ENCODE results near the gene CHTF8. TPM values are rescaled to one million over a fixed set of nuclear protein-coding genes. Genes with fewer than 3 reads are reported as not detected.

Gene CHTF8
- total RNA-seq, 1 donor from 2014 or later: 124 TPM

GRCh38 chr16:69106491-69107315 is 25.7 kb downstream of the CHTF8 start:
- peaks cover 41% of the 10 kb centered on the region for H3K27me3 Mint-ChIP-seq
- no peak overlapping the region for H3K27ac Mint-ChIP-seq
- no peaks in the 10 kb centered on the region for H3K9me3 Mint-ChIP-seq
- no peak for DNase-seq
- H3K36me3 Mint-ChIP-seq (ENCODE audit: low read depth): peaks cover 9% of the 10 kb centered on the region
- H3K4me3 Mint-ChIP-seq: peak overlapping the region; percentile 61
- H3K4me1 Mint-ChIP-seq: peaks cover 13% of the 10 kb centered on the region
- intact Hi-C loops (cut with micrococcal nuclease): no loop called here

- Mint-ChIP-seq H3K4me3 (peak within 1 kb of the TSS; percentile 90), H3K27me3 (peaks cover 41% of the 10 kb centered on the region), H3K4me1 (peaks cover 13% of the 10 kb centered on the region), H3K9me3 (no peaks in the 10 kb centered on the region), H3K27ac (peak within 1 kb of the TSS; percentile 58), H3K36me3 (ENCODE audit: low read depth) (peaks cover 9% of the 10 kb centered on the region)
- intact Hi-C loops (cut with micrococcal nuclease): no loop called here
- peak; percentile 81 for DNase-seq
Measured at GRCh38 chr16:69105501-69106361, 26.7 kb downstream of the CHTF8 start, which contains the start of gene HAS3. TSS of gene HAS3 (plus strand) at chr16:69105653. CDS start at chr16:69109396, 3,743 bp downstream.

DNA sequence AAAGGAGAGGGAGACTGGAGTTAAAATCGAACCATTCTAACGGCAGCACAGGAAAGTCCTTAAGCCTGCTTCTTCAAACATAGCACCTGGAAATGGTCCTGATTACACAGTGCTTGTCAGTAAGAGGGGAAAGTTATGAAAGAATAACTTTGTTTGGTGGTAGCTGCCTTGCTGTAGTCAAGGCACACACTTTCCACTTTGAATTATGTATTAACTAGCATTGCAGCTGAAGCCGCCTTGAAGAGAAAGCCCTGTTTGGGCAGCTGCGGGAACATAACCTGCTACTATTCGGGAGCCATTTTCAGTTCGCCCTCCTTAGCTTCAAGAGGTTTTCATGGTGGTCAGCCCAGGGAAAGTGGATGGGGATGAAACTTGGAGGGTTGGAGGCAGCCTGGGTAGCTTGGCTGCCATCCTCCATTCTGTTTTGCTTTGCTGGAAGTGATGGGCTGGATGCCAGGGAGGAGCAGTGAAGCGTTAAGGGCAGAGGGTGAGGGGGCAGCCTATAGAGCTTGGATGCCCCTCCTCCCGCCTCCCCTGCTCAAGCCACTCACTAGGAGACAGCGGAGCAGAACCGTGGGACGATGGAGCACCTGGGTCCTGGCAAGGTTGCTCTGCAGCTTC is 32.2 kb downstream of the CHTF8 start:
- Mint-ChIP-seq H3K4me3 (no peak overlapping the region), H3K4me1 (peaks cover 1% of the 10 kb centered on the region), H3K9me3 (no peaks in the 10 kb centered on the region), H3K36me3 (ENCODE audit: low read depth) (peaks cover under 1% of the 10 kb centered on the region), H3K27me3 (peaks cover 15% of the 10 kb centered on the region), H3K27ac (no peak overlapping the region)
- DNase-seq: no peak
- intact Hi-C loops (cut with micrococcal nuclease): no loop called here

GRCh38 chr16:69095193-69095592 is 37.2 kb downstream of the CHTF8 start:
- Mint-ChIP-seq H3K27me3 (no peaks in the 10 kb centered on the region), H3K4me3 (no peak overlapping the region), H3K27ac (no peak overlapping the region), H3K36me3 (ENCODE audit: low read depth) (no peaks in the 10 kb centered on the region), H3K9me3 (no peaks in the 10 kb centered on the region), H3K4me1 (peaks cover 2% of the 10 kb centered on the region)
- intact Hi-C loops (cut with micrococcal nuclease): no loop called here
- no peak for DNase-seq

DNA sequence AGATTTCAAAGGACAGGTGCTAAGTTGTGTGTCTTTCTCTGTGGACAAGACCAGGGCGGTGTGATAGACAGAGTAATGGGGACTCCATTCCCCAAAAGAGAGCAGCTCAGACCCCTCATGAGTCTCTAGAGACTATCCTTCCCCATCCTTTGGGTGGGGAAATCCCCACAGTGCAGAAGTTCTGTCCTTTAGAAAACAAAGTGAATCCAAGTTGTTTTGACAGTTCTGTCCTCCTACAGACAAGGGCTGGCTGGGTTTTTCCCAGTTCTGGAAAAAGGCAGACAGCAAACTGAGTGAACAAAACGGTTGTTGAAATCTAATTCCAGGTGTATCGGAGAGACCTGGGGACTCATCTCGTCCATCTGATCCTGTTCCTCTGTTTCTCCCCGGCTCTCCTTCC is 37.9 kb downstream of the CHTF8 start:
- no peak overlapping the region for H3K27ac Mint-ChIP-seq
- no peak for DNase-seq
- peaks cover 2% of the 10 kb centered on the region for H3K4me1 Mint-ChIP-seq
- no peaks in the 10 kb centered on the region for H3K9me3 Mint-ChIP-seq
- intact Hi-C loops (cut with micrococcal nuclease): no loop called here
- H3K36me3 Mint-ChIP-seq (ENCODE audit: low read depth): no peaks in the 10 kb centered on the region
- no peak overlapping the region for H3K4me3 Mint-ChIP-seq
- no peaks in the 10 kb centered on the region for H3K27me3 Mint-ChIP-seq

GRCh38 chr16:69093974-69094373 is 38.4 kb downstream of the CHTF8 start:
- no peak overlapping the region for H3K27ac Mint-ChIP-seq
- no peaks in the 10 kb centered on the region for H3K36me3 Mint-ChIP-seq (ENCODE audit: low read depth)
- intact Hi-C loops (cut with micrococcal nuclease): no loop called here
- no peaks in the 10 kb centered on the region for H3K9me3 Mint-ChIP-seq
- H3K27me3 Mint-ChIP-seq: no peaks in the 10 kb centered on the region
- peaks cover 5% of the 10 kb centered on the region for H3K4me1 Mint-ChIP-seq
- no peak overlapping the region for H3K4me3 Mint-ChIP-seq
- DNase-seq: no peak

DNA sequence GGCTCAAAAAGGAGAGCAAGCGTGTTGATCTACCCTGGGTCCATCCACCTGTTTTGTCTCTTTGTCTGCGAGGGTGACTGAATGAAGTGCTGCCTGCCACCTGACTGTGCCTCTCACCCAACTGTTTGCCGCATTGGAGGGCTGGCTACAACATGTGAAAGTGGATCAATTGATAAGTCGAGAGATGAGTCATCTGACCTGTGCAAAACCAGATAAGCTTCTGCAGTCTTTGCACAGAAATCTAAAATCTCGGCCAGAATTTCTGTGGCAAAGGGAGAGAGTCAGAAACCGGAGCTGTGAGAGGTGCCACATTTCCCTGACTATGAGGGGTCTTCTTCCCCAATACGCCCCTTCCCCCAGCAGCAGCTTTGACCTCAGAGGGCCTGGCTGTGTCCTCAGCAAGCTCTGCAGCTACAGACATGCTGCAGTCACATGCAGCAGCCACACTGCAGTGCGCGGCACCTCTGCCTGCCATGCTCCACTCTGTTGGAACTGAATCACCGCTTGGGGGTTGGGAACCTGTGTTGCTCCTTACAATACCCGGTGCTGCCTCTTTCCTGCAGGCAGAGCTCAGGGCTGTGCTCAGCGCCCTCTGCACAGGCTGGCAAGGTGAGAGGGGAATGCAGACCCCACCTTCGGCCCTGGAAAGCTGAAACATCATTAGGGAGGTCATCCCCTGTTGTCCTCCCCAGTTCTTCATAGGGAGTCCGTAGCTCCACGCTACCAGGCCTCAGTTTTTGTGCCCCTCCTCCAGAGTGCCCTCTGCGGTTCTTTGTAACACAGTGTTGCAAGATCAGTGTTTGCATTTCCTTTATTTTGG is 43.1 kb downstream of the CHTF8 start:
- H3K27me3 Mint-ChIP-seq: no peaks in the 10 kb centered on the region
- H3K4me3 Mint-ChIP-seq: no peak overlapping the region
- H3K4me1 Mint-ChIP-seq: peaks cover 14% of the 10 kb centered on the region
- H3K9me3 Mint-ChIP-seq: no peaks in the 10 kb centered on the region
- intact Hi-C loops (cut with micrococcal nuclease): no loop called here
- H3K27ac Mint-ChIP-seq: no peak overlapping the region
- H3K36me3 Mint-ChIP-seq (ENCODE audit: low read depth): peaks cover 5% of the 10 kb centered on the region
- DNase-seq: no peak

GRCh38 chr16:69088684-69089083 is 43.7 kb downstream of the CHTF8 start:
- peak overlapping the region; percentile 34 for H3K27ac Mint-ChIP-seq
- DNase-seq: no peak
- intact Hi-C loops (cut with micrococcal nuclease): no loop called here
- H3K9me3 Mint-ChIP-seq: no peaks in the 10 kb centered on the region
- no peak overlapping the region for H3K4me3 Mint-ChIP-seq
- H3K4me1 Mint-ChIP-seq: peaks cover 13% of the 10 kb centered on the region
- no peaks in the 10 kb centered on the region for H3K27me3 Mint-ChIP-seq
- peaks cover 5% of the 10 kb centered on the region for H3K36me3 Mint-ChIP-seq (ENCODE audit: low read depth)

DNA sequence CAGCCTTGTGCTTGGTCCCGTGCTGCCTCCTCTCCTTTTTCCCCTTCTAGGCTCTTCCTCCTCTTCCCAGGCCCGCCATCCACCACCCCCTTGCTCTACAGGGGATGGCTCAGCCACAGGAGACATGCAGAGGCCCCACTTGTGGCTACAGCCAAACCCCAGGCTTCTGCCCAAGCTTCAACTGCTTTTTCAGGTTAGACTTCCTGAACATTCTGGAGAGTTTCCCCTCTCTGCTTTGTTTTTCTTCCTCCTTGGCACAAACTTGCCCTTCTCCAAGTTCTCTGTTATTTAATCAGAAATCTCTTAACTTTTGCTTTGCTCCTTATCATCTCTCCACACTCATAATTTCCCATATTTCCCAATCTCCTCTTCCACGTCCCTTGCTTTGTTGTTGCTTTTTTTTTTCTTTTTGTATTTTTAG is 45.2 kb downstream of the CHTF8 start:
- no peak for DNase-seq
- intact Hi-C loops (cut with micrococcal nuclease): no loop called here
- H3K36me3 Mint-ChIP-seq (ENCODE audit: low read depth): peaks cover 5% of the 10 kb centered on the region
- H3K9me3 Mint-ChIP-seq: no peaks in the 10 kb centered on the region
- peaks cover 13% of the 10 kb centered on the region for H3K4me1 Mint-ChIP-seq
- no peak overlapping the region for H3K4me3 Mint-ChIP-seq
- no peaks in the 10 kb centered on the region for H3K27me3 Mint-ChIP-seq
- H3K27ac Mint-ChIP-seq: no peak overlapping the region

DNA sequence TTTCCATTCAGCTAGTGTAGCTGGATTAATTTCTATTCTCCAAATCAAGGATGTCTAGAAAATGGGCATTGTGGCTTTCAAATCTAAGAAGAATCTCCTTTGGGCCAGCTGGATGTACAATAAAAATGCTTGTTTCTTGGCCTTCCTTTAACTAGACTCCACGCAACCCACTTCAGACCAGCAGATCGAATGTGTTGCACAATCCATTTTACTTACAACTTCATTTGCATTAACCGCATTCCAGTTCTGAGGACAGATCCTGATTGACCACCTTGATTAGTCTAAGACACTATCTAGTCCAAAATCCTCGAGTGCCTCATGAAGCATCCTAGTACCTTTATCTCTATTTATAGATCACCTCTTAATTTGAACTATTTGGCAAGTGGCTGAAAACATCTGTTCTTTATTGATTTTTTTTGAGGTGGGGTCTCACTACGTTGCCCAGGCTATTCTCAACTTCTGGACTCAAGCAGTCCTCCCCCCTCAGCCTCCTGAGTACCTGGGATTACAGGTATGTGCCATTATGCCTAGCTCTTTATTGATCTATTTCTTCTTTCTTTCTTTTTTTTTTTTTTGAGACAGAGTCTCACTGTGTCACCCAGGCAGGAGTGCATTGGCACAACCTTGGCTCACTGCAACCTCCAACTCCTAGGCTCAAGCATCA is 47.2 kb downstream of the CHTF8 start:
- H3K27me3 Mint-ChIP-seq: no peaks in the 10 kb centered on the region
- intact Hi-C loops (cut with micrococcal nuclease): no loop called here
- peaks cover 13% of the 10 kb centered on the region for H3K4me1 Mint-ChIP-seq
- no peaks in the 10 kb centered on the region for H3K9me3 Mint-ChIP-seq
- H3K4me3 Mint-ChIP-seq: no peak overlapping the region
- DNase-seq: no peak
- peaks cover 5% of the 10 kb centered on the region for H3K36me3 Mint-ChIP-seq (ENCODE audit: low read depth)
- no peak overlapping the region for H3K27ac Mint-ChIP-seq

DNA sequence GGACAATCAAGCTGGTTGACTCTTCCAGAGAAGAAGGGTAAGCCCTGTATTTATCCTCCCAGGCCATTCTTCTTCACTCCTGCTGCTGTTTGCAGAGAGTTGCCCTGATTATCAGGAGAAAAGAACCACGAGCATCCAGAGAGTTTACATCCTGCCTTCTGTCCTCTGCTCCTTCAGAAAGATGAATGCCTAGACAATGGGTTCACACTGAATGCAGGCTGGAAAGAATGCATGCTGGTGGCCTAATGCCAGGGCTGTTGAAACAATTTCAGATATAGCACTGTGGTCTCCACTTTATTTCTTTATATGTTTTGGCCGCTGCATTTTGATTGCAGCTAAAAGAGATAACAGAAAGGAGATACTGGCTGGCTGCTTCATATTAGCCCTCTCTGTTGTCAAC is 48.1 kb downstream of the CHTF8 start:
- intact Hi-C loops (cut with micrococcal nuclease): no loop called here
- Mint-ChIP-seq H3K4me1 (peaks cover 13% of the 10 kb centered on the region), H3K27ac (no peak overlapping the region), H3K27me3 (no peaks in the 10 kb centered on the region), H3K4me3 (no peak overlapping the region), H3K36me3 (ENCODE audit: low read depth) (peaks cover 5% of the 10 kb centered on the region), H3K9me3 (no peaks in the 10 kb centered on the region)
- no peak for DNase-seq

GRCh38 chr16:69083306-69083941 is 49.0 kb downstream of the CHTF8 start:
- no peak overlapping the region for H3K27ac Mint-ChIP-seq
- peaks cover 5% of the 10 kb centered on the region for H3K36me3 Mint-ChIP-seq (ENCODE audit: low read depth)
- DNase-seq: no peak
- no peak overlapping the region for H3K4me3 Mint-ChIP-seq
- intact Hi-C loops (cut with micrococcal nuclease): no loop called here
- peaks cover 5% of the 10 kb centered on the region for H3K4me1 Mint-ChIP-seq
- no peaks in the 10 kb centered on the region for H3K27me3 Mint-ChIP-seq
- H3K9me3 Mint-ChIP-seq: no peaks in the 10 kb centered on the region

Data from activated CD4-positive, alpha-beta T cell treated with anti-CD3 and anti-CD28 coated beads, Interleukin-2, amount 10 ng/mL, durations not matched to agents 24 days and 14 days (primary cell).